NT2/D1 (cell line): Measurements from ENCODE around the gene RINL.

Experiments
- SUZ12 ChIP-seq: IDR thresholded peaks from 2 replicates; pipeline ENCODE4 v1.6.1; 2011; ENCODE audit not compliant: insufficient read length, insufficient read depth; ENCODE audit errors: extremely low read depth
- YY1 ChIP-seq: IDR thresholded peaks from 2 replicates; pipeline ENCODE4 v1.6.1; 2011; ENCODE audit not compliant: insufficient read length, insufficient read depth

DNA sequence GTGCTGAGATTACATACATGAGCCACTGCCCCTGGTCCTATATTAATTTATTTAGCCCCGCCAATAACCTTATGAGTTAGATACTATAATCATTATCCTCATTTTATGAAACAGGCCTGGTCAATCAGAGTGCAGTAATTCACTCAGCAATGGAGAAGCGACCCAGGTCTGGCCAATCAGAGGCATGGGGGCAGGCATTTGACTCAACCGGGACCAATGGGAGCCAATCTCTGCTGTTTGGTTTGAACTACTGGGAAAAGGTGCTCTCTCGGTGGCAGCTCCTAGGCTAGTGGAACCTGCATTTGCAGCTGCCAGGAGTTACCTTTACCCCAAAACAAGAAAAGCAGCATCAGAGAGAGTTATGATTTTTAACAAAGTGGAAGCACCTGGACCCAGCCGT is 14.8 kb upstream of the RINL start:
- TF ChIP-seq SUZ12 (no peak), YY1 (no peak)
